SJSA1 (cell line): ENCODE results near the gene CLTCL1. TPM values are rescaled to one million over a fixed set of nuclear protein-coding genes. Genes with fewer than 3 reads are reported as not detected.
"Not testable (repeated sequence)": the region's sequence is repeated elsewhere in the genome, so short reads cannot be mapped to it uniquely, and the experiment has no call there.

ENCODE experiments used
- DNase-seq, 2 experiments: peaks; one replicate each; pipeline ENCODE4 v3.0.0-alpha.2; 2015 to 2020; ENCODE audit warnings: low spot score in 2 of 2, low read depth in 1 of 2
- H3K27ac ChIP-seq: fragments of 250-450 bp; sonication (Bioruptor Pico); 2 replicates; pipeline ENCODE4 v1.5.1; 2020; ENCODE audit warnings: mild to moderate bottlenecking, moderate library complexity
- H3K27me3 ChIP-seq: fragments of 250-450 bp; sonication (Bioruptor Pico); replicated peaks from 2 replicates; pipeline ENCODE4 v1.5.1; 2020; ENCODE audit warnings: mild to moderate bottlenecking, moderate library complexity
- H3K36me3 ChIP-seq: fragments of 250-450 bp; sonication (Bioruptor Pico); 2 replicates; pipeline ENCODE4 v1.5.1; 2020; ENCODE audit warnings: mild to moderate bottlenecking
- H3K4me1 ChIP-seq: fragments of 250-450 bp; sonication (Bioruptor Pico); replicated peaks from 2 replicates; pipeline ENCODE4 v1.6.1; 2021; ENCODE audit warnings: mild to moderate bottlenecking
- H3K4me3 ChIP-seq: fragments of 250-450 bp; sonication (Bioruptor Pico); 2 replicates; pipeline ENCODE4 v1.5.1; 2020; ENCODE audit warnings: mild to moderate bottlenecking
- H3K9me3 ChIP-seq: fragments of 250-450 bp; sonication (Bioruptor Pico); replicated peaks from 2 replicates; pipeline ENCODE4 v1.5.1; 2020; ENCODE audit warnings: mild to moderate bottlenecking
- total RNA-seq: library from RNA; depleted of rRNA; stranded (reverse); fragments of >200 nt; shearing (Covaris generic); gene quantifications from 2 replicates; pipeline ENCODE4 v1.2.3, GENCODE V29; 2014

CLTCL1 gene
- total RNA-seq, 1 experiment from 2014 or later: 17.1 TPM

GRCh38 chr22:19173047-19174035 is 118.2 kb downstream of the CLTCL1 start:
- Histone ChIP-seq H3K4me1 (peaks cover 56% of the 10 kb centered on the region), H3K4me3 (peak overlapping the region; percentile 96; the same call in 1 of the 2 replicates), H3K36me3 (peaks cover 59% of the 10 kb centered on the region), H3K9me3 (peaks cover 7% of the 10 kb centered on the region; the same call in 1 of the 2 replicates), H3K27me3 (peaks cover 18% of the 10 kb centered on the region), H3K27ac (no peak overlapping the region)
- DNase-seq: no peak

GRCh38 chr22:19172213-19173046 is 119.1 kb downstream of the CLTCL1 start:
- peaks cover 50% of the 10 kb centered on the region for H3K36me3 ChIP-seq
- peaks cover 47% of the 10 kb centered on the region for H3K4me1 ChIP-seq
- DNase-seq: no peak
- peak overlapping the region; percentile 96 for H3K4me3 ChIP-seq
- H3K27ac ChIP-seq: peak overlapping the region; percentile 74
- no peaks in the 10 kb centered on the region for H3K9me3 ChIP-seq
- peaks cover 27% of the 10 kb centered on the region for H3K27me3 ChIP-seq

- peaks cover 36% of the 10 kb centered on the region for H3K4me1 ChIP-seq
- no peak for DNase-seq
- no peak overlapping the region for H3K4me3 ChIP-seq
These were observed 121.6 kb downstream of the CLTCL1 start for GRCh38 chr22:19169947-19170318.

GRCh38 chr22:19169002-19169946 is 122.2 kb downstream of the CLTCL1 start:
- Histone ChIP-seq H3K36me3 (peaks cover 21% of the 10 kb centered on the region), H3K4me1 (peaks cover 30% of the 10 kb centered on the region), H3K27me3 (peaks cover 33% of the 10 kb centered on the region), H3K9me3 (peaks cover 3% of the 10 kb centered on the region), H3K27ac (no peak overlapping the region), H3K4me3 (no peak overlapping the region)
- no peak for DNase-seq

More at GRCh38 chr22:19169947-19170318, 121.6 kb downstream of the CLTCL1 start:
- peaks cover 33% of the 10 kb centered on the region for H3K27me3 ChIP-seq
- H3K36me3 ChIP-seq: peaks cover 25% of the 10 kb centered on the region
- no peaks in the 10 kb centered on the region for H3K9me3 ChIP-seq
- no peak overlapping the region for H3K27ac ChIP-seq

- peaks cover 33% of the 10 kb centered on the region for H3K27me3 ChIP-seq
- peaks cover 3% of the 10 kb centered on the region for H3K9me3 ChIP-seq
- H3K4me1 ChIP-seq: peaks cover 23% of the 10 kb centered on the region
- no peak overlapping the region for H3K4me3 ChIP-seq
- no peak for DNase-seq
- no peak overlapping the region for H3K27ac ChIP-seq
- peaks cover 12% of the 10 kb centered on the region; the same call in 1 of the 2 replicates for H3K36me3 ChIP-seq
These were observed 123.2 kb downstream of the CLTCL1 start for GRCh38 chr22:19168088-19168890.

GRCh38 chr22:19167106-19167869 is 124.2 kb downstream of the CLTCL1 start:
- H3K27me3 ChIP-seq: peaks cover 33% of the 10 kb centered on the region
- DNase-seq: no peak
- peaks cover 13% of the 10 kb centered on the region for H3K4me1 ChIP-seq
- H3K4me3 ChIP-seq: no peak overlapping the region
- peaks cover 3% of the 10 kb centered on the region for H3K9me3 ChIP-seq
- no peak overlapping the region for H3K27ac ChIP-seq
- peaks cover 7% of the 10 kb centered on the region; the same call in 1 of the 2 replicates for H3K36me3 ChIP-seq

GRCh38 chr22:19166421-19166820 is 125.1 kb downstream of the CLTCL1 start:
- H3K4me1 ChIP-seq: peaks cover 11% of the 10 kb centered on the region
- no peak overlapping the region for H3K27ac ChIP-seq
- DNase-seq: no peak
- H3K4me3 ChIP-seq: no peak overlapping the region
- H3K27me3 ChIP-seq: peaks cover 33% of the 10 kb centered on the region
- peaks cover 3% of the 10 kb centered on the region; the same call in 1 of the 2 replicates for H3K36me3 ChIP-seq
- peaks cover 3% of the 10 kb centered on the region for H3K9me3 ChIP-seq

- Histone ChIP-seq H3K4me1 (no peaks in the 10 kb centered on the region), H3K9me3 (peaks cover 3% of the 10 kb centered on the region), H3K36me3 (no peaks in the 10 kb centered on the region), H3K27me3 (peaks cover 27% of the 10 kb centered on the region), H3K4me3 (no peak overlapping the region), H3K27ac (no peak overlapping the region)
- DNase-seq: no peak
These were observed 127.1 kb downstream of the CLTCL1 start for GRCh38 chr22:19164425-19164824.

- not testable (repeated sequence) for H3K4me3 ChIP-seq, DNase-seq, H3K9me3 ChIP-seq, H3K4me1 ChIP-seq, H3K36me3 ChIP-seq, H3K27ac ChIP-seq
- peaks cover 13% of the 10 kb centered on the region for H3K27me3 ChIP-seq
These were observed 132.9 kb downstream of the CLTCL1 start for GRCh38 chr22:19158649-19159048.

- H3K4me1 ChIP-seq, H3K4me3 ChIP-seq, H3K9me3 ChIP-seq, H3K27ac ChIP-seq, DNase-seq, H3K36me3 ChIP-seq: not testable (repeated sequence)
- peaks cover 36% of the 10 kb centered on the region for H3K27me3 ChIP-seq
These were observed 135.4 kb downstream of the CLTCL1 start for GRCh38 chr22:19156109-19156508.

- no peak overlapping the region for H3K4me3 ChIP-seq
- no peaks in the 10 kb centered on the region for H3K9me3 ChIP-seq
- H3K27me3 ChIP-seq: peaks cover 60% of the 10 kb centered on the region
- DNase-seq: no peak
- no peaks in the 10 kb centered on the region for H3K36me3 ChIP-seq
- H3K4me1 ChIP-seq: peaks cover 10% of the 10 kb centered on the region
- no peak overlapping the region for H3K27ac ChIP-seq
These were observed 138.3 kb downstream of the CLTCL1 start for GRCh38 chr22:19152942-19153883.
